Breast epithelium (tissue), 4 donors: Measurements from ENCODE around the gene ADCY7. TPM values are rescaled to one million over a fixed set of nuclear protein-coding genes. Genes with fewer than 3 reads are reported as not detected.

Experiments used
- DNase-seq, 2 donors: peaks; one replicate each; pipeline ENCODE4 v3.0.0-alpha.2; 2019; ENCODE audit warnings: low spot score in 2 of 2
- H3K27ac ChIP-seq, 2 donors: fragments of 200-600 bp; sonication (generic) in 1 of 2; one replicate each; pipeline ENCODE4 v1.5.1; 2016 to 2019; ENCODE audit warnings: mild to moderate bottlenecking in 1 of 2
- H3K27me3 ChIP-seq, 2 donors: fragments of 200-600 bp; sonication (generic) in 1 of 2; one replicate each; pipeline versions ENCODE4 v1.5.1 to v1.6.0; 2017 to 2019; ENCODE audit warnings: control low read depth in 1 of 2, mild to moderate bottlenecking in 1 of 2
- H3K36me3 ChIP-seq: fragments of 200-600 bp; one replicate; pipeline ENCODE4 v1.5.1; 2019
- H3K4me1 ChIP-seq, 2 donors: fragments of 200-600 bp; sonication (generic); one replicate each; pipeline ENCODE4 v1.5.1; 2016 to 2019; ENCODE audit warnings: control low read depth in 1 of 2
- H3K4me3 ChIP-seq, 3 donors: fragments of 200-600 bp; sonication (generic); 1 replicate in 2 of 3; 2 replicates in 1 of 3; pipeline ENCODE4 v1.5.1; 2016 to 2019; ENCODE audit warnings: mild to moderate bottlenecking in 3 of 3, moderate library complexity in 2 of 3
- H3K9me3 ChIP-seq, 2 donors: fragments of 200-600 bp; sonication (generic) in 1 of 2; one replicate each; pipeline ENCODE4 v1.5.1; 2016 to 2019; ENCODE audit warnings: control low read depth in 1 of 2
- CTCF ChIP-seq, 3 donors: fragments of 450-650 bp; IDR thresholded peaks; one replicate each; pipeline ENCODE4 v1.5.1; 2016 to 2017; ENCODE audit warnings: antibody characterized with exemption in 3 of 3, mild to moderate bottlenecking in 3 of 3, moderate library complexity in 3 of 3
- POLR2A ChIP-seq: fragments of 450-650 bp; IDR thresholded peaks from one replicate; pipeline ENCODE4 v1.6.1; 2016; ENCODE audit warnings: antibody characterized with exemption, mild to moderate bottlenecking, moderate library complexity
- POLR2AphosphoS5 ChIP-seq, 3 donors: sonication (generic); formaldehyde crosslinking; IDR thresholded peaks; one replicate each; pipeline ENCODE4 v1.6.1; 2017; ENCODE audit warnings: antibody characterized with exemption in 3 of 3
- intact Hi-C: fragments of 100-400 bp; cut with DNase I; formaldehyde crosslinking; loops from one replicate; pipeline ENCODE4 v1.15.1; 2023; ENCODE audit warnings: low total_unique reads
- total RNA-seq, 3 donors: library from RNA; depleted of rRNA; stranded (reverse); fragments of >200 nt; gene quantifications; one replicate each; pipeline ENCODE4 v1.1.0, GENCODE V29; 2016

The ADCY7 gene
- total RNA-seq, 3 donors from 2014 or later: 6.2 to 30.7 (median 10.2) TPM

- TF ChIP-seq CTCF (IDR thresholded peaks at IDR 0.05) (no peak), POLR2AphosphoS5 (IDR thresholded peaks at IDR 0.05) (no peak), POLR2A (no peak)
- H3K36me3 ChIP-seq: no peaks in the 10 kb centered on the region
- H3K4me3 ChIP-seq: no peak overlapping the region
- H3K27me3 ChIP-seq: no peaks in the 10 kb centered on the region
- H3K9me3 ChIP-seq: no peaks in the 10 kb centered on the region
- H3K4me1 ChIP-seq: no peaks in the 10 kb centered on the region
- no peak overlapping the region for H3K27ac ChIP-seq
- no peak for DNase-seq
- intact Hi-C loops: no loop called here
Measured at GRCh38 chr16:50228364-50228868, 37.9 kb upstream of the ADCY7 start.

GRCh38 chr16:50229149-50229726 lies 37.1 kb upstream of the ADCY7 start:
- intact Hi-C loops: no loop called here
- Histone ChIP-seq H3K9me3 (no peaks in the 10 kb centered on the region), H3K4me1 (no peaks in the 10 kb centered on the region), H3K27me3 (no peaks in the 10 kb centered on the region), H3K27ac (no peak overlapping the region), H3K36me3 (no peaks in the 10 kb centered on the region), H3K4me3 (no peak overlapping the region)
- no peak for TF ChIP-seq POLR2AphosphoS5 (IDR thresholded peaks at IDR 0.05)
- no peak for TF ChIP-seq CTCF (IDR thresholded peaks at IDR 0.05)
- TF ChIP-seq POLR2A: no peak
- DNase-seq: no peak

- no peak overlapping the region for H3K27ac ChIP-seq
- no peaks in the 10 kb centered on the region for H3K4me1 ChIP-seq
- no peaks in the 10 kb centered on the region for H3K27me3 ChIP-seq
- no peak overlapping the region for H3K4me3 ChIP-seq
- no peak for TF ChIP-seq POLR2A
- no peak for TF ChIP-seq POLR2AphosphoS5 (IDR thresholded peaks at IDR 0.05)
- no peak for TF ChIP-seq CTCF (IDR thresholded peaks at IDR 0.05)
- H3K9me3 ChIP-seq: no peaks in the 10 kb centered on the region
- DNase-seq: no peak
- intact Hi-C loops: no loop called here
- no peaks in the 10 kb centered on the region for H3K36me3 ChIP-seq
Measured at GRCh38 chr16:50234771-50235556, 31.4 kb upstream of the ADCY7 start.

GRCh38 chr16:50235581-50235980 lies 30.8 kb upstream of the ADCY7 start:
- H3K9me3 ChIP-seq: no peaks in the 10 kb centered on the region
- no peaks in the 10 kb centered on the region for H3K4me1 ChIP-seq
- no peak for DNase-seq
- no peak overlapping the region for H3K4me3 ChIP-seq
- TF ChIP-seq POLR2AphosphoS5 (IDR thresholded peaks at IDR 0.05) (no peak), CTCF (IDR thresholded peaks at IDR 0.05) (no peak), POLR2A (no peak)
- intact Hi-C loops: no loop called here
- H3K27ac ChIP-seq: no peak overlapping the region
- no peaks in the 10 kb centered on the region for H3K36me3 ChIP-seq
- no peaks in the 10 kb centered on the region for H3K27me3 ChIP-seq

GRCh38 chr16:50238314-50238713 lies 28.0 kb upstream of the ADCY7 start:
- intact Hi-C loops: no loop called here
- Histone ChIP-seq H3K27ac (no peak overlapping the region), H3K27me3 (no peaks in the 10 kb centered on the region), H3K36me3 (no peaks in the 10 kb centered on the region), H3K4me1 (no peaks in the 10 kb centered on the region), H3K9me3 (no peaks in the 10 kb centered on the region), H3K4me3 (no peak overlapping the region)
- no peak for DNase-seq
- no peak for TF ChIP-seq CTCF (IDR thresholded peaks at IDR 0.05)
- TF ChIP-seq POLR2AphosphoS5 (IDR thresholded peaks at IDR 0.05): no peak
- TF ChIP-seq POLR2A: no peak
